Common myeloid progenitor, CD34-positive (primary cell): ENCODE measurements around the gene BCL2L13.
A peak's percentile ranks its signal among the peaks of the same experiment; 100 is the strongest.
"Not testable (repeated sequence)": the region's sequence is repeated elsewhere in the genome, so short reads cannot be mapped to it uniquely, and the experiment has no call there.

Experiments used
- CTCF ChIA-PET: fragments of 350-600 bp; sonication (Branson Sonifier 250); formaldehyde crosslinking; loops from one replicate; lab custom pipeline; 2021; ENCODE audit warnings: antibody characterized with exemption; lab: Charles Lee
- POLR2A ChIA-PET: fragments of 350-600 bp; sonication (Branson Sonifier 250); formaldehyde crosslinking; loops from one replicate; lab custom pipeline; 2021; ENCODE audit warnings: antibody characterized with exemption; lab: Charles Lee
- DNase-seq, 3 donors: peaks; one replicate each; pipeline versions ENCODE4 v3.0.0 to v3.0.0-alpha.2; 2013
- H3K27ac ChIP-seq, 2 experiments: 1 replicate in 1 of 2; 2 replicates in 1 of 2; pipeline ENCODE4 v1.7.0; 2013; ENCODE audit warnings: inconsistent platforms in 2 of 2, low read length in 2 of 2, mild to moderate bottlenecking in 2 of 2, low read depth in 1 of 2, moderate library complexity in 1 of 2; ENCODE audit not compliant: severe bottlenecking in 2 of 2, insufficient read depth in 1 of 2, poor library complexity in 1 of 2
- H3K27me3 ChIP-seq, 5 experiments: replicated peaks in 2 of 5; 1 replicate in 3 of 5; 2 replicates in 2 of 5; pipeline versions ENCODE4 v1.6.1 to v1.7.0; 2013; ENCODE audit warnings: low read length in 4 of 5, mild to moderate bottlenecking in 2 of 5, moderate library complexity in 2 of 5, inconsistent platforms in 1 of 5; ENCODE audit not compliant: insufficient read depth in 5 of 5, control insufficient read depth in 4 of 5
- H3K36me3 ChIP-seq, 4 experiments: 1 replicate in 2 of 4; 2 replicates in 2 of 4; pipeline versions ENCODE4 v1.6.1 to v1.7.0; 2013; ENCODE audit warnings: low read length in 3 of 4, control low read depth in 1 of 4, mild to moderate bottlenecking in 1 of 4; ENCODE audit not compliant: control insufficient read depth in 4 of 4, insufficient read depth in 4 of 4
- H3K4me1 ChIP-seq, 4 experiments: 1 replicate in 3 of 4; 2 replicates in 1 of 4; pipeline versions ENCODE4 v1.6.1 to v1.7.1; 2013; ENCODE audit warnings: low read length in 3 of 4, mild to moderate bottlenecking in 3 of 4, control low read depth in 1 of 4, inconsistent platforms in 1 of 4, moderate library complexity in 1 of 4; ENCODE audit not compliant: control insufficient read depth in 4 of 4, insufficient read depth in 4 of 4; ENCODE audit errors: control extremely low read depth in 1 of 4
- H3K4me3 ChIP-seq, 7 experiments: 1 replicate in 4 of 7; 2 replicates in 3 of 7; pipeline versions ENCODE4 v1.5.1 to v1.7.0; 2013; ENCODE audit warnings: mild to moderate bottlenecking in 7 of 7, low read length in 6 of 7, moderate library complexity in 6 of 7, inconsistent platforms in 2 of 7, low read depth in 2 of 7, control low read depth in 1 of 7; ENCODE audit not compliant: insufficient read depth in 4 of 7, control insufficient read depth in 1 of 7; ENCODE audit errors: extremely low read depth in 1 of 7
- H3K9me3 ChIP-seq, 5 experiments: 1 replicate in 4 of 5; 2 replicates in 1 of 5; pipeline versions ENCODE4 v1.6.1 to v1.7.1; 2013; ENCODE audit warnings: low read length in 4 of 5, mild to moderate bottlenecking in 2 of 5, inconsistent platforms in 1 of 5, low read depth in 1 of 5, moderate library complexity in 1 of 5; ENCODE audit not compliant: control insufficient read depth in 4 of 5, insufficient read depth in 2 of 5; ENCODE audit errors: control extremely low read depth in 1 of 5
- WGBS: methylation state at CpG from one replicate; pipeline ENCODE4 v1.1.5; 2013; ENCODE audit not compliant: insufficient coverage; 5-methylcytosine and 5-hydroxymethylcytosine counted together

The BCL2L13 gene

GRCh38 chr22:17664414-17665055 lies 26.0 kb downstream of the BCL2L13 start:
- no peak overlapping the region for H3K27ac ChIP-seq
- DNase-seq: no peak
- H3K4me3 ChIP-seq: no peak overlapping the region
- H3K4me1 ChIP-seq: peaks cover 0 to 2% (median 0%) of the 10 kb centered on the region in 4 experiments
- no peaks in the 10 kb centered on the region for H3K27me3 ChIP-seq
- ChIA-PET POLR2A (interaction anchor here (0.8 kb wide), 1 partner anchor 26 kb away, joined by 3 read pairs; the partner anchor contains the start of gene BCL2L13), CTCF (interaction anchor here (0.6 to 1.2 kb wide), 2 partner anchors 11 to 293 kb away, joined by 3 read pairs; no protein-coding TSS in a partner anchor)
- H3K9me3 ChIP-seq: peaks cover 0 to 9% (median 2%) of the 10 kb centered on the region in 5 experiments
- 98% methylated on average over 6 of the region's 6 CpGs for WGBS
- H3K36me3 ChIP-seq: peaks cover 6 to 45% (median 21%) of the 10 kb centered on the region in 4 experiments

- POLR2A ChIA-PET: interaction anchor here (0.8 kb wide), 1 partner anchor 27 kb away, joined by 3 read pairs; the partner anchor contains the start of gene BCL2L13
- peaks cover 0 to 2% (median 0%) of the 10 kb centered on the region in 4 experiments for H3K4me1 ChIP-seq
- 100% methylated on average over 1 of the region's 3 CpGs for WGBS
- no peak overlapping the region for H3K27ac ChIP-seq
- no peak overlapping the region for H3K4me3 ChIP-seq
- H3K9me3 ChIP-seq: peaks cover 0 to 9% (median 2%) of the 10 kb centered on the region in 5 experiments
- H3K36me3 ChIP-seq: peaks cover 6 to 43% (median 23%) of the 10 kb centered on the region in 4 experiments
- no peak for DNase-seq
- H3K27me3 ChIP-seq: no peaks in the 10 kb centered on the region
- CTCF ChIA-PET: interaction anchor here (0.6 to 1.2 kb wide), 2 partner anchors 10 to 293 kb away, joined by 3 read pairs; no protein-coding TSS in a partner anchor
Observed at GRCh38 chr22:17665248-17665647, 26.7 kb downstream of the BCL2L13 start.

GRCh38 chr22:17665854-17666253 lies 27.3 kb downstream of the BCL2L13 start:
- ChIA-PET POLR2A (no interaction called here), CTCF (interaction anchor here (1.2 kb wide), 1 partner anchor 9 kb away, joined by 3 read pairs; no protein-coding TSS in a partner anchor)
- no peak for DNase-seq
- 100% methylated on average over 1 of the region's 3 CpGs for WGBS
- Histone ChIP-seq H3K27me3 (no peaks in the 10 kb centered on the region), H3K4me1 (peaks cover 0 to 2% (median 0%) of the 10 kb centered on the region in 4 experiments), H3K27ac (no peak overlapping the region), H3K36me3 (peaks cover 6 to 43% (median 23%) of the 10 kb centered on the region in 4 experiments), H3K4me3 (no peak overlapping the region), H3K9me3 (peaks cover 0 to 9% (median 2%) of the 10 kb centered on the region in 5 experiments)

- not testable (repeated sequence) for DNase-seq, H3K4me1 ChIP-seq, H3K27ac ChIP-seq, H3K9me3 ChIP-seq, H3K27me3 ChIP-seq, H3K4me3 ChIP-seq
- POLR2A ChIA-PET: interaction anchor here (0.7 kb wide), 1 partner anchor 32 kb away, joined by 3 read pairs; no protein-coding TSS in a partner anchor
- peaks cover 0 to 14% (median 6%) of the 10 kb centered on the region in 4 experiments for H3K36me3 ChIP-seq
- WGBS: 100% methylated on average over 1 of the region's 10 CpGs
- CTCF ChIA-PET: interaction anchor here (1.1 to 1.4 kb wide), 3 partner anchors 10 to 24 kb away, joined by 3 to 4 read pairs (median 3); no protein-coding TSS in a partner anchor
Observed at GRCh38 chr22:17671521-17672092, 33.0 kb downstream of the BCL2L13 start.

- Histone ChIP-seq H3K4me1 (peaks cover 0 to 9% (median 1%) of the 10 kb centered on the region in 4 experiments), H3K27ac (peak overlapping the region in 1 of 2 experiments; percentile 32), H3K36me3 (peaks cover 0 to 12% (median 6%) of the 10 kb centered on the region in 4 experiments), H3K27me3 (no peaks in the 10 kb centered on the region), H3K4me3 (no peak overlapping the region), H3K9me3 (peaks cover 0 to 3% (median 0%) of the 10 kb centered on the region in 5 experiments)
- ChIA-PET POLR2A (no interaction called here), CTCF (interaction anchor here (1.1 to 1.4 kb wide), 3 partner anchors 11 to 23 kb away, joined by 3 to 4 read pairs (median 3); no protein-coding TSS in a partner anchor)
- DNase-seq: no peak
- WGBS: 100% methylated on average over 1 of the region's 2 CpGs
Observed at GRCh38 chr22:17672417-17672991, 33.9 kb downstream of the BCL2L13 start.

- no peaks in the 10 kb centered on the region for H3K27me3 ChIP-seq
- CTCF ChIA-PET: no interaction called here
- DNase-seq: no peak
- H3K27ac ChIP-seq: peak overlapping the region in 1 of 2 experiments; percentile 47
- peaks cover 0 to 12% (median 10%) of the 10 kb centered on the region in 4 experiments for H3K36me3 ChIP-seq
- 95% methylated on average over 3 of the region's 7 CpGs for WGBS
- H3K4me1 ChIP-seq: peaks cover 0 to 9% (median 1%) of the 10 kb centered on the region in 4 experiments
- no peak overlapping the region for H3K4me3 ChIP-seq
- H3K9me3 ChIP-seq: peaks cover 0 to 3% (median 0%) of the 10 kb centered on the region in 5 experiments
- POLR2A ChIA-PET: no interaction called here
Observed at GRCh38 chr22:17674152-17674551, 35.6 kb downstream of the BCL2L13 start.
